Vein endothelial cell (primary cell): ENCODE measurements around the gene OR8U1. TPM values are rescaled to one million over a fixed set of nuclear protein-coding genes. Genes with fewer than 3 reads are reported as not detected.

ENCODE experiments used
- total RNA-seq: library from RNA; depleted of rRNA; stranded (reverse); fragments of >200 nt; gene quantifications from 2 replicates; pipeline ENCODE4 v1.2.3, GENCODE V29; 2012

The OR8U1 gene
- not detected in 2 replicates for total RNA-seq

GRCh38 chr11:56375324-56375723 is at the start of gene OR8U1:
TSS of gene OR8U1 (plus strand) at chr11:56375624. CDS start at chr11:56375624, 0 bp downstream.

GRCh38 chr11:56345739-56346138 is 29.7 kb upstream of the OR8U1 start, which contains the start of gene OR8K1:
TSS of gene OR8K1 (plus strand) at chr11:56346039. CDS start at chr11:56346039, 0 bp downstream.

GRCh38 chr11:56353991-56354390 is 21.4 kb upstream of the OR8U1 start, which contains the start of gene OR8J1:
TSS of gene OR8J1 (plus strand) at chr11:56354291. CDS start at chr11:56360247, 5,956 bp downstream.

GRCh38 chr11:56412396-56412795 is 37.0 kb downstream of the OR8U1 start, which contains the start of gene OR5AL1:
TSS of gene OR5AL1 (plus strand) at chr11:56412696.

Other genes starting within 250 kb of the OR8U1 start
- gene OR8J3, start 235.4 kb upstream of the OR8U1 start, total RNA-seq, result not detected in 2 replicates
- gene OR8K5, start 215.3 kb upstream of the OR8U1 start, total RNA-seq, result not detected in 2 replicates
- not detected in 2 replicates for gene OR5J2, start 199.0 kb upstream of the OR8U1 start, total RNA-seq
- gene OR5T2, start 141.4 kb upstream of the OR8U1 start, total RNA-seq, result not detected in 2 replicates
- gene OR5T3, start 123.4 kb upstream of the OR8U1 start, total RNA-seq, result not detected in 2 replicates
- not detected in 2 replicates for gene OR5T1, start 101.5 kb upstream of the OR8U1 start, total RNA-seq
- not detected in 2 replicates for gene OR8H1, start 83.4 kb upstream of the OR8U1 start, total RNA-seq
- gene OR8K3, start 60.5 kb upstream of the OR8U1 start, total RNA-seq, result not detected in 2 replicates
- gene OR8K1, start 29.6 kb upstream of the OR8U1 start, total RNA-seq, result not detected in 2 replicates
- gene OR8J1, start 21.3 kb upstream of the OR8U1 start, total RNA-seq, result not detected in 2 replicates
- gene OR5AL1, start 37.1 kb downstream of the OR8U1 start, total RNA-seq, result not detected in 2 replicates
- not detected in 2 replicates for gene OR5M3, start 97.7 kb downstream of the OR8U1 start, total RNA-seq
- not detected in 2 replicates for gene OR5M8, start 115.7 kb downstream of the OR8U1 start, total RNA-seq
- not detected in 2 replicates for gene OR5M11, start 167.6 kb downstream of the OR8U1 start, total RNA-seq
- gene OR5M10, start 202.1 kb downstream of the OR8U1 start, total RNA-seq, result not detected in 2 replicates
- gene OR5M1, start 239.2 kb downstream of the OR8U1 start, total RNA-seq, result not detected in 2 replicates